ENCODE measurements around the gene HTT.

DNA sequence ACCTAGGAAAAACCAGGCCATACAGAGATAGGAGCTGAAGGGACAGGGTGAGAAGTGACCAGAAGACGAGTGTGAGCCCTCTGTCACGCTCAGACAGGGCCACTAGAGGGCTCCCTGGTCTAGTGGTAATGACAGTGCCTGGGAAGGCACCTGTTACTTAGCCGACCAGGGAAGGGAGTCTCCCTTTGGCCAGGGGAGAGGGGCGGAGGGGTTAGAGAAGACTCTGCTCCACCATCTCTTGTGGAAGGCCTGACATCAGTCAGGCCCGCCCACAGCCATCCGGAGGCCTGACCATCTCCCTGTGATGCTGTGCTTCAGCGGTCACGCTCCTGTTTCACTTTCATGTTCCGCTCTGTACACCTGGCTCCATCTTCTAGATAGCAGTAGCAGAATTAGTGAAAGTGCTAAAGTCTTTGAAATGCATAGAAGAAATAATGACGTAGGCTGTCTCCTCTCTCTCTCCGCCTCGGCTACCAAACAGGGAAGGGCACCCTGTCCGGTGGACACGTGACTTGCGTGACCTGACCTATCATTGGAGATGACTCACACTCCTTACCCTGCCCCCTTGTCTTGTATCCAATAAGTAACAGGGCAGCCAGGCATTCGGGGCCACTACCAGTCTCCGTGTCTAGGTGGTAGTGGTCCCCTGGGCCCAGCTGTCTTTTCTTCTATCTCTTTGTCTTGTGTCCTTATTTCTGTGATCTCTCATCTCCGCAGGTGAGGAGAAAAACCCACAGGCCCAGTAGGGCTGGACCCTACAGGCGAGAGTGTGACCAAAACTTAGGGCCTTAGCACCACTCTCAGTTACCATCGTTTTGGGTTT lies 26.8 kb upstream of the HTT start:
- TF ChIP-seq CTCF (IDR thresholded peaks at IDR 0.05; ENCODE audit: insufficient read depth, low read length) (peak; percentile 78), POLR2AphosphoS5 (IDR thresholded peaks at IDR 0.05; ENCODE audit: low read depth) (no peak)
